HepG2 (cell line): Measurements from ENCODE around the gene QRICH2. TPM values are rescaled to one million over a fixed set of nuclear protein-coding genes. Genes with fewer than 3 reads are reported as not detected.

Experiments used
- ARID4A ChIP-seq: sonication (generic); formaldehyde crosslinking; IDR thresholded peaks from 2 replicates; pipeline ENCODE4 v1.5.0; 2020; ENCODE audit warnings: mild to moderate bottlenecking, missing genetic modification reagents, borderline replicate concordance
- ATF4 ChIP-seq, 2 experiments: fragments of 450-650 bp in 1 of 2; sonication (generic) in 1 of 2; formaldehyde crosslinking; IDR thresholded peaks; 2 replicates each; pipeline versions ENCODE4 v1.5.0 to v1.8.0; 2020 to 2022; ENCODE audit warnings: mild to moderate bottlenecking in 1 of 2, missing genetic modification reagents in 1 of 2
- CEBPG ChIP-seq: IDR thresholded peaks from 2 replicates; pipeline ENCODE4 v1.6.1; 2016
- CHD4 ChIP-seq: fragments of 200-600 bp; sonication (generic); IDR thresholded peaks from 2 replicates; pipeline ENCODE4 v1.7.0; 2017; ENCODE audit warnings: mild to moderate bottlenecking, low read length, borderline replicate concordance
- CREB3 ChIP-seq: sonication (generic); formaldehyde crosslinking; IDR thresholded peaks from 2 replicates; pipeline ENCODE4 v1.5.0; 2020; ENCODE audit warnings: missing genetic modification reagents
- GATAD2A ChIP-seq: IDR thresholded peaks from 2 replicates; pipeline ENCODE4 v1.6.1; 2016
- GZF1 ChIP-seq: sonication (generic); formaldehyde crosslinking; IDR thresholded peaks from 2 replicates; pipeline ENCODE4 v1.5.1; 2020; ENCODE audit warnings: mild to moderate bottlenecking, missing genetic modification reagents
- HMG20A ChIP-seq: IDR thresholded peaks from 2 replicates; pipeline ENCODE4 v1.6.1; 2016; ENCODE audit warnings: borderline replicate concordance
- HNF4A ChIP-seq: sonication (generic); formaldehyde crosslinking; IDR thresholded peaks from 2 replicates; pipeline ENCODE4 v1.4.0; 2020; ENCODE audit warnings: missing genetic modification reagents
- IKZF5 ChIP-seq: IDR thresholded peaks from 2 replicates; pipeline ENCODE4 v1.6.1; 2018; ENCODE audit warnings: missing genetic modification reagents, mild to moderate bottlenecking, missing compliant biosample characterization
- LBX2 ChIP-seq: sonication (generic); formaldehyde crosslinking; IDR thresholded peaks from 2 replicates; pipeline ENCODE4 v1.5.0; 2020; ENCODE audit warnings: missing genetic modification reagents, mild to moderate bottlenecking, borderline replicate concordance
- NR2F2 ChIP-seq: IDR thresholded peaks from 2 replicates; pipeline ENCODE4 v1.6.1; 2012; ENCODE audit warnings: low read depth, inconsistent platforms, borderline replicate concordance
- RARA ChIP-seq: IDR thresholded peaks from 2 replicates; pipeline ENCODE4 v1.6.1; 2016; ENCODE audit warnings: missing genetic modification reagents, missing compliant biosample characterization
- SALL1 ChIP-seq: sonication (generic); formaldehyde crosslinking; IDR thresholded peaks from 2 replicates; pipeline ENCODE4 v1.8.0; 2022; ENCODE audit warnings: mild to moderate bottlenecking, missing genetic modification reagents
- SMAD3 ChIP-seq: sonication (generic); formaldehyde crosslinking; IDR thresholded peaks from 2 replicates; pipeline ENCODE4 v1.4.0; 2020; ENCODE audit warnings: missing genetic modification reagents
- SP2 ChIP-seq: sonication (generic); formaldehyde crosslinking; IDR thresholded peaks from 2 replicates; pipeline ENCODE4 v1.5.1; 2020; ENCODE audit warnings: mild to moderate bottlenecking, missing genetic modification reagents
- TAF1 ChIP-seq: sonication (generic); formaldehyde crosslinking; IDR thresholded peaks from 2 replicates; pipeline ENCODE4 v1.4.0; 2020; ENCODE audit warnings: missing genetic modification reagents
- ZNF44 ChIP-seq: sonication (generic); formaldehyde crosslinking; IDR thresholded peaks from 2 replicates; pipeline ENCODE4 v1.5.1; 2020; ENCODE audit warnings: mild to moderate bottlenecking, missing genetic modification reagents
- ZNF605 ChIP-seq: sonication (generic); formaldehyde crosslinking; IDR thresholded peaks from 2 replicates; pipeline ENCODE4 v1.8.0; 2022; ENCODE audit warnings: mild to moderate bottlenecking, missing genetic modification reagents
- ZNF749 ChIP-seq: sonication (generic); formaldehyde crosslinking; IDR thresholded peaks from 2 replicates; pipeline ENCODE4 v1.8.0; 2022; ENCODE audit warnings: mild to moderate bottlenecking, missing genetic modification reagents, moderate library complexity, borderline replicate concordance
- ZNF772 ChIP-seq: sonication (generic); formaldehyde crosslinking; IDR thresholded peaks from 2 replicates; pipeline ENCODE4 v1.5.0; 2020; ENCODE audit warnings: mild to moderate bottlenecking, missing genetic modification reagents
- ZNF83 ChIP-seq: sonication (generic); formaldehyde crosslinking; IDR thresholded peaks from 2 replicates; pipeline ENCODE4 v1.4.0; 2020; ENCODE audit warnings: missing genetic modification reagents, mild to moderate bottlenecking, borderline replicate concordance
- ZSCAN21 ChIP-seq: sonication (generic); formaldehyde crosslinking; IDR thresholded peaks from 2 replicates; pipeline ENCODE4 v1.8.0; 2022; ENCODE audit warnings: mild to moderate bottlenecking, missing genetic modification reagents, moderate library complexity, borderline replicate concordance
- polyA plus RNA-seq, 8 experiments: library from polyadenylated mRNA; depleted of rRNA in 3 of 8; stranded (reverse) in 7 of 8; unstranded in 1 of 8; fragments of >200 nt; fragmentation: Illumina TruSeq in 4 of 8; extraction: Trizol in 4 of 8; gene quantifications; 2 replicates each; pipeline versions ENCODE4 v1.2.1 to v1.2.3, GENCODE V29; 2011 to 2016; ENCODE audit warnings: low read depth in 4 of 8, missing spikeins in 1 of 8, mixed read lengths in 1 of 8; ENCODE audit not compliant: insufficient read depth in 1 of 8
- total RNA-seq, 5 experiments: library from RNA; depleted of rRNA; stranded (reverse); fragments of >200 nt; fragmentation: Illumina TruSeq; extraction: Trizol; gene quantifications; 2 replicates each; pipeline ENCODE4 v1.2.3, GENCODE V29; 2016; ENCODE audit warnings: low read depth in 1 of 5

The QRICH2 gene
- total and polyA plus RNA-seq, 2 of the 13 experiments (the other 11 are each of a cell fraction or from before 2014, with no cell fraction given), result 3.7 to 5.7 TPM

GRCh38 chr17:76248013-76248782, 59.9 kb downstream of the QRICH2 start (continued):
- TF ChIP-seq ARID4A (CRISPR knock-in tag), result peak; percentile 15; the same call in 1 of the 2 replicates
- 0 out of 2 replicates have a peak, but pooled peaks have one; percentile 20 for TF ChIP-seq ZNF605 (CRISPR knock-in tag)
- no peak for TF ChIP-seq CREB3
- no peak for TF ChIP-seq ZNF44 (CRISPR knock-in tag)
- TF ChIP-seq SP2 (CRISPR knock-in tag), result no peak
- TF ChIP-seq TAF1 (CRISPR knock-in tag), result no peak
- peak; percentile 7; the same call in 1 of the 2 replicates for TF ChIP-seq HMG20A (CRISPR knock-in tag)
- peak; percentile 39; the same call in 1 of the 2 replicates for TF ChIP-seq IKZF5 (CRISPR knock-in tag)
- no peak for TF ChIP-seq ZNF749 (CRISPR knock-in tag)
- TF ChIP-seq ZNF83, result no peak
- no peak for TF ChIP-seq HNF4A (CRISPR knock-in tag)
- 0 out of 2 replicates have a peak, but pooled peaks have one; percentile 64 for TF ChIP-seq GZF1 (CRISPR knock-in tag)
- TF ChIP-seq CEBPG (CRISPR knock-in tag), result peak; percentile 91
- TF ChIP-seq LBX2 (CRISPR knock-in tag), result no peak
- no peak for TF ChIP-seq ZSCAN21
- peak; percentile 57 for TF ChIP-seq SALL1 (CRISPR knock-in tag)
- TF ChIP-seq SMAD3, result 0 out of 2 replicates have a peak, but pooled peaks have one; percentile 50
- TF ChIP-seq ZNF772 (CRISPR knock-in tag), result no peak
- TF ChIP-seq CHD4, result no peak
- TF ChIP-seq NR2F2, result no peak
- 0 out of 2 replicates have a peak, but pooled peaks have one; percentile 7 for TF ChIP-seq RARA (CRISPR knock-in tag)
- peak in 1 of 2 experiments; percentile 92; a peak in 2 of 4 replicates for TF ChIP-seq ATF4 (CRISPR knock-in tag; IDR thresholded peaks at IDR 0.05)
- peak; percentile 54 for TF ChIP-seq GATAD2A
